ENCODE results near the gene MAD1L1. TPM values are rescaled to one million over a fixed set of nuclear protein-coding genes. Genes with fewer than 3 reads are reported as not detected.

Gene MAD1L1
- total RNA-seq, 2 experiments from 2014 or later, result 40.0 to 44.7 TPM

DNA sequence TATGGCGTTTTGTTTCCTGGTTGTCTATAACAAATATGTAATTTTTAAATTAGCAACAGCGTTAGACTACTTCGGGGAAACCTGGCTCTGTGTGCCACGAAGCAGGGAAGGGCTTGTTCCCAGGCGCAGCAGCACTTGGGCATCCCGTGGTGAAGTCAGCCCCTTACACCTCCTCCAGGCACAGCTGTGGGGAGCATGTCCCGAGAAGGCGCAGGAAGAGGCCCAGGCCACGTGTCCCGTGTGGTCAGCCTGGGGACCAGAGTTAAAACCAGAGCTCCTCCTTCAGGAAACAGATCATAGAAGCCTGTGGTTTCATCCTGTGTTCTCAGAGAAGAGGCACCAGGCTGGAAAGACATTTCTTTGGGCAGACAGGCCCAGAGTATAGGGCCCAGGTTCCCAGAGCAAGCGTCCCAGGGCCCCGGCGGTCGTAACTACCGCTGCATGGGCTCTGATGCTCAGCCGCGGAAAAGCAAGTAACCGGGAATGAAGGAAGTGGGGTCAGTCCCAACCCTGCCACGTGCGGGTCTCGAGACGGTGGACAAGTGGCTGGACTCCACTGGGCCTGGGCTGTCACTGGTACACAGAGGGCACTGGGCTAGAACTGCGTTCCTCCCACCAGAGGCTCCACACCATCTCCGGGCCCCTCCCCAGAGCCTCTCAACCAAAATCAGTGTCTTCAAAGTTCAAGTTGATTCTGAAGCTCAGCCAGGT, 16.4 kb upstream of the MAD1L1 start:
- TF ChIP-seq, protein P1, sequence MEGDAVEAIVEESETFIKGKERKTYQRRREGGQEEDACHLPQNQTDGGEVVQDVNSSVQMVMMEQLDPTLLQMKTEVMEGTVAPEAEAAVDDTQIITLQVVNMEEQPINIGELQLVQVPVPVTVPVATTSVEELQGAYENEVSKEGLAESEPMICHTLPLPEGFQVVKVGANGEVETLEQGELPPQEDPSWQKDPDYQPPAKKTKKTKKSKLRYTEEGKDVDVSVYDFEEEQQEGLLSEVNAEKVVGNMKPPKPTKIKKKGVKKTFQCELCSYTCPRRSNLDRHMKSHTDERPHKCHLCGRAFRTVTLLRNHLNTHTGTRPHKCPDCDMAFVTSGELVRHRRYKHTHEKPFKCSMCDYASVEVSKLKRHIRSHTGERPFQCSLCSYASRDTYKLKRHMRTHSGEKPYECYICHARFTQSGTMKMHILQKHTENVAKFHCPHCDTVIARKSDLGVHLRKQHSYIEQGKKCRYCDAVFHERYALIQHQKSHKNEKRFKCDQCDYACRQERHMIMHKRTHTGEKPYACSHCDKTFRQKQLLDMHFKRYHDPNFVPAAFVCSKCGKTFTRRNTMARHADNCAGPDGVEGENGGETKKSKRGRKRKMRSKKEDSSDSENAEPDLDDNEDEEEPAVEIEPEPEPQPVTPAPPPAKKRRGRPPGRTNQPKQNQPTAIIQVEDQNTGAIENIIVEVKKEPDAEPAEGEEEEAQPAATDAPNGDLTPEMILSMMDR (IDR thresholded peaks at IDR 0.05), result no peak
- Mint-ChIP-seq H3K27me3 (no peaks in the 10 kb centered on the region), H3K4me1 (ENCODE audit: low read depth) (peaks cover 28% of the 10 kb centered on the region), H3K27ac (peak overlapping the region; percentile 72), H3K4me3 (peak overlapping the region; percentile 31), H3K9me3 (no peaks in the 10 kb centered on the region), H3K36me3 (ENCODE audit: low read depth) (peaks cover 18% of the 10 kb centered on the region)
- ATAC-seq (peak; percentile 22), DNase-seq (peak; percentile 33)
- CTCF ChIA-PET, result interaction anchor here (2.9 kb wide), 1 partner anchor 99 kb away, joined by 13 read pairs; no protein-coding TSS in a partner anchor
- POLR2A ChIA-PET, result interaction anchor here (0.6 kb wide), 1 partner anchor 43 kb away, joined by 5 read pairs; no protein-coding TSS in a partner anchor
- intact Hi-C loops (cut with micrococcal nuclease), result no loop called here

DNA sequence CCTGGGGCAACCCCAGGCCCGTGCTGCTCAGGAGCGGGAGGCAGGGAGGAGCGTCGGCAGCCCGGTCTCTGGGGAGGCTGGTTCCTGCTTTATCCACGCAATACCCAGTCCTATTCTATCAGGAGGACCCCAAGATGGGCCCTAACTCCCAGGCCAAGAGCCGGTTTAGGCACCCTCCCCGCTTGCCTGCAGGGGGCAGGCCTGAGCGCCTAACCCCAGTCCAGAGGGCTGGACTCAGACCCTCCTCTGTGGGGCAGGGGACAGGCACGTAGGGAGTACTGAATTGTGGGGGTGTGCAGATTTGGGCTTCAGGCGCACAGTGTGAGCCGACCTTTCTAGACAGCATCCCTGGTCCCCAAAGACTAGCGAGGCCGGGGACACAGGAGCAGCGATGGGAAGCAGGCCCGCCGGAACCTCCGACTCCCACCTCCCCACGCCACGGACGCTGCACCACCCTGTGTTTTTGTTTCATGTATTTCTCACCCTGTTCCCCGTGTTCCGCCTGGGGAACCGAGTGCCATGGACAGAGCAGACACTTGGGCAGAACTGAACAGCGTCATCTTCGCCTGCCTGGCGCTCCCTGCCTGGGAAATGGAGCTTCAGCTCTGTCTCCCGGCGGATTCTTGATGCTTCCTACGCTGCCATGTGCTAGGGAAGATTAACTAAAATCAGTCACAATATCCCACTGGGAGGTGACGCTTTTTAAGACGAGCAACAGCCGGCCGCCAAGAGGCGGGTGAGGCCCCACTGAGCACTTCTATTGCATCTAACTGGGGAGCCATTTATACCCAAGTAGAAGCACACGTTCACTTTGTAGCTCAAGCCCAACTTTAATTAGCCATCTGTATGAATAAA, 14.6 kb upstream of the MAD1L1 start:
- no peak overlapping the region for H3K27ac Mint-ChIP-seq
- peak; percentile 35 for DNase-seq
- H3K9me3 Mint-ChIP-seq, result no peaks in the 10 kb centered on the region
- no peaks in the 10 kb centered on the region for H3K27me3 Mint-ChIP-seq
- peaks cover 28% of the 10 kb centered on the region for H3K4me1 Mint-ChIP-seq (ENCODE audit: low read depth)
- ChIA-PET POLR2A (no interaction called here), CTCF (interaction anchor here (0.6 to 2.9 kb wide), 6 partner anchors 12 to 109 kb away, joined by 3 to 13 read pairs (median 4); no protein-coding TSS in a partner anchor)
- intact Hi-C loops (cut with micrococcal nuclease), result no loop called here
- TF ChIP-seq, protein P1 (IDR thresholded peaks at IDR 0.05), result peak; percentile 65
- peak; percentile 52 for ATAC-seq
- no peak overlapping the region for H3K4me3 Mint-ChIP-seq
- peaks cover 18% of the 10 kb centered on the region for H3K36me3 Mint-ChIP-seq (ENCODE audit: low read depth)

DNA sequence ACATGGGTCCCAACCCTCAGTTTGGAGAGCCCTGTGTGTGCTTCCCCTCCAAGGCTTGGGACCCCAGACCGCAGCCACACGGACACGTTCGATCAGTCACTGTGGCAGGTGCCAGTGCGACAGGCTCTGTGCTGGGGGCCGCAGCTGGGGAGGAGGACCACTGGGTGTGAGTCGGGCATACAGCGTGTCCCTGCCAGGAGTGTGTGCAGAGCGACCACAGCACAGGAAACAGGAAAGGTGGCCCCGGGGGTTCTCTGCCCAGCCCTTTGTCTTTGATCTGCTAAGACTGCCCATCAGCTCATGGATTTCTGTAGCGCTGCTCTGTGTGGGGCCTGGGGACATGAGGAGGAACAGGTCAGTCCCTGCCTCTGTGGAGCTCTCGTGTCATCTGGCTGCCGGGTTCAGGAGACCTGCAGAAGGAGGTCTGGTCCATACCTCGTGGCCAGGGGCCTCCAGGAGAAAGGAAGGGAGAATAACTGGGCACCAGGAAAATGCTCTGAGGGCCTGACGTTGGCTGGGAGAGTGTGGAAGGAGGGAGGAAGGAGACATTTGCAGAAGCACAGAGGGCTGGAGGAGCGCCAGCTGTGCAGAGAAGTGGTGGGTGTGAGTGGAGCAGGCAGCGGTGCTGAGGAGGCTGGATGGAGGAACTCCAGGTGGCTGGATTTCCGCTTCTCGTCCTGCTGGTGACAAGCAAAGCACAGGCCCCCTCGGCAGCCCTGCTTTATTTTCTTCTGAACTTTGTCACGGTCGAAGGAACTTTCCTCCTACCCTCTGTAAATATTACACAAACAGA, 13.3 kb upstream of the MAD1L1 start:
- H3K4me3 Mint-ChIP-seq, result no peak overlapping the region
- no peak for DNase-seq
- no peaks in the 10 kb centered on the region for H3K9me3 Mint-ChIP-seq
- ChIA-PET CTCF (interaction anchor here (1.2 to 1.3 kb wide), 2 partner anchors 14 to 102 kb away, joined by 3 to 5 read pairs; partner anchors contain the start of gene MAD1L1), POLR2A (no interaction called here)
- peaks cover 25% of the 10 kb centered on the region for H3K4me1 Mint-ChIP-seq (ENCODE audit: low read depth)
- H3K27me3 Mint-ChIP-seq, result no peaks in the 10 kb centered on the region
- no peak for ATAC-seq
- H3K27ac Mint-ChIP-seq, result no peak overlapping the region
- TF ChIP-seq, protein P1 (IDR thresholded peaks at IDR 0.05), result no peak
- peaks cover 17% of the 10 kb centered on the region for H3K36me3 Mint-ChIP-seq (ENCODE audit: low read depth)
- intact Hi-C loops (cut with micrococcal nuclease), result no loop called here

DNA sequence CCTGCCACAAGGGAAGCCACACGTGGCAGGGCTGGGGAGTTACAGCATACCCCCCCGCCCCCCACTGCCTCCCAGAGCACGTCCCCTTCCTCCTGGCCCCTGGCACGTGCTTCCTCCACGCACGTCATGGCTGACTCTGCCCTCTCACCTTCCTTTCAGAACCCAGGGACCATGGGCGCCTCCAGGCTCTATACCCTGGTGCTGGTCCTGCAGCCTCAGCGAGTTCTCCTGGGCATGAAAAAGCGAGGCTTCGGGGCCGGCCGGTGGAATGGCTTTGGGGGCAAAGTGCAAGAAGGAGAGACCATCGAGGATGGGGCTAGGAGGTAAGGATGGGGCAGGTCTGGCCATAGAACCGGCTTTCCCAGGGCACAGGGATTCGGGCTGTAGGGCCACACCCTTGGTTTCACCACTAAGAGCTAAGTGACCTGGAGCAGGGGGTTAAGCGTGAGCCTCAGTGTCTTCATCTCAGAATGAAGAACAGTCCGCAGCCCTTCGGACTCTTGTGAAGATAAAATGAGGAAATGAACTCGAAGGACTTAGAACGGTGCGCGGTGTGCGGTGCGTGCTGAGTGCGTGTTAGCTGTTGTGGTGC, 11.8 kb upstream of the MAD1L1 start:
- no peaks in the 10 kb centered on the region for H3K27me3 Mint-ChIP-seq
- H3K27ac Mint-ChIP-seq, result no peak overlapping the region
- TF ChIP-seq, protein P1 (IDR thresholded peaks at IDR 0.05), result no peak
- ATAC-seq (no peak), DNase-seq (no peak)
- POLR2A ChIA-PET, result interaction anchor here (1.1 kb wide), 1 partner anchor 9 kb away, joined by 4 read pairs; no protein-coding TSS in a partner anchor
- no peak overlapping the region for H3K4me3 Mint-ChIP-seq
- no peaks in the 10 kb centered on the region for H3K9me3 Mint-ChIP-seq
- peaks cover 16% of the 10 kb centered on the region for H3K36me3 Mint-ChIP-seq (ENCODE audit: low read depth)
- intact Hi-C loops (cut with micrococcal nuclease), result no loop called here
- CTCF ChIA-PET, result interaction anchor here (1.3 kb wide), 1 partner anchor 103 kb away, joined by 4 read pairs; no protein-coding TSS in a partner anchor
- H3K4me1 Mint-ChIP-seq (ENCODE audit: low read depth), result peaks cover 31% of the 10 kb centered on the region

Data from activated CD8-positive, alpha-beta T cell treated with anti-CD3 and anti-CD28 coated beads for 36 hours (primary cell).